Stimulated activated CD4-positive, alpha-beta T cell treated with anti-CD3 and anti-CD28 coated beads, Interleukin-12 subunit alpha, Interleukin-12 subunit beta, amount 100 ng/mL, for 24 hours (primary cell): ENCODE measurements around the gene PDCD7.
A peak's percentile ranks its signal among the peaks of the same experiment; 100 is the strongest.
"Not testable (repeated sequence)": the region's sequence is repeated elsewhere in the genome, so short reads cannot be mapped to it uniquely, and the experiment has no call there.

ENCODE experiments used
- DNase-seq, 2 experiments: peaks; one replicate each; pipeline ENCODE4 v3.0.0-alpha.2; 2020; ENCODE audit warnings: low read depth in 2 of 2

PDCD7 gene

GRCh38 chr15:65130941-65131340, 2.7 kb downstream of the PDCD7 start:
- DNase-seq: no peak

DNA sequence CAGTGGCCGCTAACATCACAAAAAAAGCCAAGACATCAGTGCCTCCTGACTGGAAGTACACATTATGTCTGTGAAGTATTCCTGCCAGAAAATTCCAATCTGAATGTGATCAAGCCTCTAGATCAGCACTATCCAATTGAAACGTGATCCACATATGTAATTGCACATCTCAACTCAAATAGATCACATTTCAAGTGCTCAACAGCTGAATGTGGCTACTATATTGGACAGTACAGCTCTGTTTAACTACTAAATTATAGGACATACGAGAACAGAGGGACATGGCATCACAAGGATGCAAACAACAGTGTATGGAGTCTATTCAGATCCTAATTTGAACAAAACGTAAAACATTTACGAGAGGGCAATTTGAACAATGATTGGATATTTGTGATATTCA, 18.1 kb downstream of the PDCD7 start:
- DNase-seq: no peak

DNA sequence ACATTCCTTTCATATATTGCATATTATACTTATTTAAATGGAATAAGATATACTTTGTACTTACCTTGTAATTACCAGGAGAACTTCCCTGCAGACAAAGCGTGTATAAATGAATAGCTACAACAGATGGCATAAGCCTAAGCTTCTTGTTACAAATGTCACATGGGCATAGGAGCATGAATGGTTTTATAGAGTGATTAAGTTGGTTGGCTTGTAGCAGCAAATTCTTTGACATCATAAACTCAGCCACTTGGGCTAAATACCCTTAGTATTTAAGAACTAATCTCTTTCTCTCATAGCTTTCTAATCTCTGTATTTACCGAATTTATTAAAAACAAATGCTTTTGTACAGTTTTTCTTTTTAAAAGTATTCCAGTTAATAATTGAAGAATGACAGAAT, 18.5 kb downstream of the PDCD7 start, which contains the start of gene UBAP1L:
Gene UBAP1L (minus strand): TSS at position 115 of the 400 bp plus-strand sequence. CDS start 8,985 bp downstream, outside the sequence.
- no peak for DNase-seq

DNA sequence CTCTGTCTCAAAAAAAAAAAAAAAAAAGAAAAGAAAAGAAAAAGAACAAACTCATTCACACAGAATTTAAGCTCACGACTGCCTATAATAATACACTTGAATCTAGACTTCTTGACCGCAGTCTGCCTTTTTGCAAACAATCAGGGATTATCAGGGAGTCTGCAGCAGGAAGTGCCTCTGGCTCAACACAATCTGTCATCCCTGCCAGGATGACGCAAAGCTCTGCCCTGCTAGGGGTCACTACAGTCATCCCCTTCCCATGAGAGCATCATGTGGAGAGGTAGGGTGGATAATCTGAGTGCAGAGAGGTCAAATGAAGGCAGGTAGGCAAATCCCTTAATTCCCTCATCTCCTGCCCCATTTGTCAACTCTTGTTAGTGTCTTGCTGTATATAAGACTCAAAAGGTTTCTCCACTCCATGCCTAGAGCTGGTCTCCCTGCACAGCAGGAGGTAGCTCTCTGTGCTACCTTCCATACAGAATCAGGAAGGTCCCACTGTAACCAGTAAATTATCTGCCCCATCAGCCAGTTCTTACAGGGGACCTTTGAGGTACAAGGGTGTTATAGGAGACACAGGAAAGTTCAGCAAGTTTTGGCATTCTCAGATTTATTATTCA, 22.8 kb downstream of the PDCD7 start:
- no peak for DNase-seq

GRCh38 chr15:65106011-65106590, 27.5 kb downstream of the PDCD7 start:
- no peak for DNase-seq

DNA sequence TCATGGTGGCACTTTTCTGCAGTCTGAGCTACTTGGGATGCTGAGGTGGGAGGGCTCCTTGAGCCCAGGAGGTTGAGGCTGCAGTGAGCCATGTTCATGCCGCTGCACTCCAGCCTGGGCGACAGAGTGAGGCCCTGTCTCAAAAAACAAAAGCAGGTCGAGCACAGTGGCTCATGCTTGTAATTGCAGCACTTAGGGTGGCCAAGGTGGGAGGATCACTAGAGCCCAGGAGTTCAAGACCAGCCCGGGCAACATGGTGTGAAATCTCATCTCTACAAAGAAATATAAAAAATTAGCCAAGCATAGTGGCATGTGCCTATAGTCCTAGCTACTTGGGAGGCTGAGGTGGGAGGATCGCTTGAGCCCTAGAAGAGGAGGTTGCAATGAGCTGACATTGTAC, 28.6 kb downstream of the PDCD7 start:
- no peak for DNase-seq

GRCh38 chr15:65102912-65103311, 30.7 kb downstream of the PDCD7 start:
- DNase-seq: no peak

GRCh38 chr15:65101891-65102708, 31.5 kb downstream of the PDCD7 start:
- no peak for DNase-seq

DNA sequence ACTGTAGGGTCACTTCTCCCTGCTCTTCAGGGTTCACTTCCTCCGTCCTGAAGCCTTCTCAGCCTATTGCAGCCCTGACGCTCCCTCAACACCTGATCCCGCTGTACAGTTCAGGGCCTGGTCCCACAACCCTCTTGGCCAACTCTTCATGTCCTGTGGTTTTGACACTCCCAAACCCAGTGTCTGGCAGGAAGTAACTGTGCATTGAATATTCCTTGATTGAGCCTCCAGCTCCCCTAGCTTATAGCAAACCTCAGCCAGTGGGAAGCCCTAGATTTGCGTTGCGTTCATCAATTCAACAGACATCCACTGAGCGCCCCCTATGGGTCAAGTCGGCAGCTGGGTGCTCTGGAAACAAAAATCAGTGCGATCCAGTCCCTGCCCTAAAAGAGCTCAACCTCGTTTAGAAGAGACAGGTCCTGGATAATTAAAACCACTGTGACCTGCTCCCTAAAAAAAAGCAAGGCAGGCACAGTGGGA, 32.2 kb downstream of the PDCD7 start:
- DNase-seq: peak in 1 of 2 experiments; percentile 46

DNA sequence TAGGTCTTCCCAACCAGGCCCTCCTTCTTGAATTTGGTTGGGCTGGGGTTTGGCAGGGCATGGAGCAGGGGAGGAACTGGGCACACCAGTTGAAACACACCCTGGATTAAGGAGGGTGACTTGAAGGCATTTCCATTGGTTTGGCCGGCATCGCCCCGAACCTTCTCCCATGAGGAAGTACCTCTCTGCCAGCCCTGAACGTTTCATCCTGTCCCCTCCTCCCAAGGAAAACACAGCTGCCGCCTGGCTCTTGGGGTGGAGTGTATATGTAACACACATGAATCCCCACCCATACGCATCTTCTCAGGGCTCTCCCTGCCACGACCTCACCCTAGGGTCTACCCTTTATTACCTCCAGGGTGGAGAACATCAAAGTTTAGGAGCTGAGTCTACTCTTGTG, 33.2 kb downstream of the PDCD7 start:
- no peak for DNase-seq

DNA sequence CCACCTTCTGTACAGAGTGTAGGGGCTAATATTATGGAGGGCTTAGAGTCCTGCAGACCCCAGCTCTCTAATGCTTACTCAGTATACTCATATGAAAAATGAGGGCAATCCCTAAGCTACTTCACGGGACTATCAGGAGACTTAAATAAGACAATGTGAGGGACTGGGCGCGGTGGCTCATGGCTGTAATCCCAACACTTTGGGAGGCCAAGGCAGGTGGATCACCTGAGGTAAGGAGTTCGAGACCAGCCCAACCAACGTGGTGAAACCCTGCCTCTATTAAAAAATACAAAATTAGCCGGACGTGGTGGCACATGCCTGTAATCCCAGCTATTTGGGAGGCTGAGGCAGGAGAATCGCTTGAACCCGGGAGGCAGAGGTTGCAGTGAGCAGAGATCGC, 33.8 kb downstream of the PDCD7 start:
- DNase-seq: not testable (repeated sequence)

GRCh38 chr15:65099336-65099735, 34.3 kb downstream of the PDCD7 start:
- DNase-seq: no peak

DNA sequence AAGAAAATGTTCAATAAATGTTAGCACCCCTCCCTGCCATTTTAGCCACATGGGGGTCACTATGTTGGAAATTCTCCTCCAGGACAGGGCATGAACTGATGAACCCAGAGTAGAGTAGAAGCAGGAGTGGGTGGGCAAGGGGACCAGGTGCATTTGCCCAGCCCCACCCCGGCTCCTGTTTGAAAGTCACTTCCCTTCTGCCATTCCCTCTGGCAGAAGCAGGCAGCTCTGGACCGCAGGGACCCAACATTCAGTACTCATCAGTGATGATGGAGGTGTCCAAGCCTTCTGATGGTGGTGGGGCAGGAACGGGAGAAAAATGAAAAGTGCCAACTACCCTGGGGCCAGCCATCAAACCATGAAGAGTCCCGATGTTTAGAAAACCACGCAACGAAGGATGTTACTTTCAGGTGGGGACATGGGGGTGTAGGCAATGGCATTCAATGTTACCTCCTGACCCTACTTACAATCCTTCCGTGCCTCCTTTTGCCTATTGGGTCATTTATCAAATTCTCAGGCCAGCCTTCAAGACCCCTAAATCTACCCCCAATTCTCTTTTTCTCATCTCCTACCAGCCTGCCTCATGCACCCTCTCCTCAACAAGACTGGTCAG, 35.9 kb downstream of the PDCD7 start:
- no peak for DNase-seq

GRCh38 chr15:65096481-65097385, 36.9 kb downstream of the PDCD7 start:
- DNase-seq: no peak

GRCh38 chr15:65095747-65096104, 37.9 kb downstream of the PDCD7 start:
- DNase-seq: no peak

- DNase-seq: no peak
Measured at GRCh38 chr15:65095011-65095746, 38.4 kb downstream of the PDCD7 start.

DNA sequence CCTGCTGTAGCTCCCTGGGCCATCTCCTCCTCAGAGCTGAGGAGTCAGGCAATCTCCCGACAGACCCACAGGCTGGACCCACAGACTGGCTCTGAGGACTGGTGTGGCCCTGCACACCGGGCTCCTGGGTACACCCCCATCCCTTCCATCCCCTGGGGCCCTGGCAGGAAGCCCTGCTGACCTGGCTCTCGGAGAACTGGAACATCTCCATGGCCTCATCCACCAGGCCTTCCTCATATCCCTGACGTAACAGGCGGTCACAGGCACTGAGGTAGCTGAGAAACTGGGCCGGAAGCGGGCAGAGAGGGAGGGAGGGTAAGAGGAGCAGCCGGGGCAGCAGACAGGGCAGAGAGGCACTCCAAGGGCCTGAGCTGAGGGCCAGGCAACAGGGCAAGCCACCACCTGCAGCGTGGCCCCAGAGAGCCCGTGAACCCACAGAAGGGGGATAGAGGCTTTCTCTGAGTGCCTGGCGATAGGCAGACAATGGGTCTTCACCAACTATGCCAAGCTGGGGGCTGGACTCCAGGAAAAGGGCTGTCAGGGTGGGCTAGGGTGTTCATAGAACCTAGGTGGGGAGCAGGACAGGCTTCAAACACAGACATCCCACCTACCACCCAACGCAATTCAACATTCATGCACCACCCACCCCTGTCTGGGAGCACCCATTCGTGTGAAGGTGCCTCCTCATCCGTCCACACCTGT, 39.2 kb downstream of the PDCD7 start:
- no peak for DNase-seq

DNA sequence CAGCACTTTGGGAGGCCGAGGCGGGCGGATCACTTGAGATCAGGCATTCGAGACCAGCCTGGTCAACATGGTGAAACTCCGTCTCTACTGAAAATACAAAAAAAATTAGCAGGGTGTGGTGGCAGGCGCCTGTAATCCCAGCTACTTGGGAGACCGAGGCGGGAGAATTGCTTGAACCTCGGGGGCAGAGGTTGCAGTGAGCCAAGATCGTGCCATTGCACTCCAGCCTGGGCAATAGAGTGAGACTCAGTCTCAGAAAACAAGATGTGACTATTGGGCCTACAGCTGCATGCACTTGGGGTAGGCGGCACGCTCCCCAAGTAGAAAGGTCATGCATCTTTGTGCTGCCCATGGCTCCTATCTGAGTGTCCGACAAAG, 39.8 kb downstream of the PDCD7 start:
- DNase-seq: not testable (repeated sequence)

DNA sequence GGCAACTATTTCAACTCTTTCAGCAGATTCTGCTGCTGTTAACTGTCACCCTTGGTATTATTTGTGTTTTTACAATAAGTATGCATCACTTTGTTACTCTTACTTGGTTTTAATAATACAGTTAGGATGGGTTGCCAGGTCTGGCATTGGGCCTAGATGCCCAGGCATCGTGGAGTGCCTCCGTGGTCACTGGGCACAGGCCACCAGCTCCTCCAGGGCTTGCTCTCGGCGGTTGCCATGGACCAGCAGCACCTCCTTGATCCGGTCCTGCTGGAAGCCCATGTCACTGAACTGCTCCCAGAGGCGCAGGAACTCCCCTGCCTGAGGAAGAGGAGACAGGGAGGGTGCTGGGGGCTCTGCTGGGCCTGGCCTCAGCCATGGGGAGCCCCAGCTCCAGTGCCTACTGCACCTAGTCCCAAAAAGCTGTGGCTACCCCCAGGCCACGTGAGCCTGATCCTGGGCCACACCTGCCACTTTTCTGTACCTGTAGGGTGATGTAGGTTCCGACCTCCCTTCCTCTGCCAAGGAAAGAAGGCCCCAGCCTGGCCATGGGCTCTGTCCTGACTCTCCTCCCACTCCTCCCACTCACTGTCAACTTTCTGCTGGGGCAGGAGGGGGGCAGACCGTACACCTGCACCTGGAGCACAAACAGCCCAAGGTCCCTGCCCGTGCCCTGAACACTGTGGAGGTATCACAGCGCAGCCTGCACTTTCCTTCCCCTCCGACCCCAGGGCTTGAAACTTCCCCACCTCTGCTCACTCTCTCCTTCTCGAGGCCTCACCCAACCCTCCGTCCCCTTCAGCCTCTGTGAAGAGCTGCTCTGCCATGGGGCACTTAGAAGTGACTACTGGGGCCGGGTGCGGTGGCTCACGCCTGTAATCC, 40.5 kb downstream of the PDCD7 start:
- DNase-seq: no peak
